H1 (cell line): ENCODE measurements around the gene LCLAT1. TPM values are rescaled to one million over a fixed set of nuclear protein-coding genes. Genes with fewer than 3 reads are reported as not detected.
"Not testable (repeated sequence)": the region's sequence is repeated elsewhere in the genome, so short reads cannot be mapped to it uniquely, and the experiment has no call there.

Source experiments
- CTCF ChIA-PET: fragments of 300-600 bp; sonication (Branson Sonifier 250); formaldehyde crosslinking; loops from one replicate; lab custom pipeline; 2021; ENCODE audit not compliant: partially characterized antibody; lab: Charles Lee
- POLR2A ChIA-PET: fragments of 300-600 bp; sonication (Branson Sonifier 250); formaldehyde crosslinking; loops from one replicate; lab custom pipeline; 2021; ENCODE audit warnings: inconsistent platforms; ENCODE audit not compliant: partially characterized antibody; lab: Charles Lee
- DNase-seq, 2 experiments: peaks; one replicate each; pipeline versions ENCODE4 v3.0.0 to v3.0.0-alpha.2; 2010 to 2022; ENCODE audit warnings: low spot score in 2 of 2, low read depth in 1 of 2, mixed read lengths in 1 of 2
- FAIRE-seq: peaks from 2 replicates; lab custom pipeline; 2011; peaks lifted over from hg19 to GRCh38; lab: Jason Lieb, UNC
- H2AFZ ChIP-seq: 2 replicates; pipeline ENCODE4 v1.8.1; 2012; ENCODE audit warnings: low read length, inconsistent platforms
- H2AK5ac ChIP-seq: 2 replicates; pipeline ENCODE4 v1.6.1; 2013; ENCODE audit warnings: low read depth, low read length
- H2BK120ac ChIP-seq: replicated peaks from 2 replicates; pipeline ENCODE3; 2013; ENCODE audit warnings: low read depth, low read length, inconsistent platforms
- H2BK12ac ChIP-seq: 2 replicates; pipeline ENCODE4 v1.6.1; 2013; ENCODE audit warnings: low read depth, low read length
- H2BK15ac ChIP-seq: 2 replicates; pipeline ENCODE4 v1.6.1; 2013; ENCODE audit warnings: low read length
- H2BK20ac ChIP-seq: 2 replicates; pipeline ENCODE4 v1.6.1; 2013; ENCODE audit warnings: low read length
- H2BK5ac ChIP-seq: 2 replicates; pipeline ENCODE4 v1.6.1; 2013; ENCODE audit warnings: low read depth, low read length
- H3K14ac ChIP-seq: 2 replicates; pipeline ENCODE4 v1.6.1; 2013; ENCODE audit warnings: inconsistent platforms; ENCODE audit not compliant: insufficient read length
- H3K18ac ChIP-seq: 2 replicates; pipeline ENCODE4 v1.6.1; 2013; ENCODE audit warnings: low read length; ENCODE audit errors: extremely low read depth
- H3K23ac ChIP-seq: 2 replicates; pipeline ENCODE4 v1.6.1; 2013; ENCODE audit warnings: inconsistent platforms; ENCODE audit not compliant: insufficient read length
- H3K23me2 ChIP-seq: 2 replicates; pipeline ENCODE4 v1.6.1; 2013; ENCODE audit warnings: low read depth, low read length
- H3K27ac ChIP-seq: 2 replicates; pipeline ENCODE4 v1.6.1; 2011; ENCODE audit warnings: low read depth, low read length, inconsistent platforms
- H3K27me3 ChIP-seq, 4 experiments: replicated peaks in 1 of 4; 1 replicate in 1 of 4; 2 replicates in 3 of 4; pipeline versions ENCODE4 v1.6.1 to v1.8.1; 2011 to 2013; ENCODE audit warnings: low read length in 3 of 4, mild to moderate bottlenecking in 3 of 4, inconsistent platforms in 2 of 4, mixed read lengths in 2 of 4, moderate library complexity in 1 of 4; ENCODE audit not compliant: control insufficient read depth in 3 of 4, insufficient read depth in 3 of 4; ENCODE audit errors: extremely low read depth in 1 of 4
- H3K36me3 ChIP-seq, 4 experiments: 2 replicates each; pipeline versions ENCODE4 v1.6.1 to v1.8.1; 2011 to 2013; ENCODE audit warnings: mild to moderate bottlenecking in 4 of 4, low read length in 3 of 4, moderate library complexity in 2 of 4, control low read depth in 1 of 4, inconsistent platforms in 1 of 4; ENCODE audit not compliant: insufficient read depth in 4 of 4, control insufficient read depth in 2 of 4
- H3K4ac ChIP-seq: replicated peaks from 2 replicates; pipeline ENCODE3; 2013; ENCODE audit warnings: low read length, low read depth, mixed read lengths, inconsistent platforms; ENCODE audit not compliant: insufficient read length
- H3K4me1 ChIP-seq, 4 experiments: replicated peaks in 1 of 4; 1 replicate in 1 of 4; 2 replicates in 3 of 4; pipeline versions ENCODE4 v1.6.1 to v1.8.1; 2011 to 2013; ENCODE audit warnings: low read length in 3 of 4, inconsistent platforms in 2 of 4, mixed read lengths in 1 of 4; ENCODE audit not compliant: insufficient read depth in 4 of 4, control insufficient read depth in 3 of 4
- H3K4me2 ChIP-seq, 2 experiments: 2 replicates each; pipeline versions ENCODE4 v1.6.1 to v1.8.1; 2011 to 2013; ENCODE audit warnings: low read depth in 2 of 2, low read length in 2 of 2, control low read depth in 1 of 2, inconsistent platforms in 1 of 2, mild to moderate bottlenecking in 1 of 2; ENCODE audit not compliant: insufficient read depth in 1 of 2
- H3K4me3 ChIP-seq, 4 experiments: fragments of 200-600, 300-600 bp in 1 of 4; sonication (generic), shearing (Covaris generic), sonication (Bioruptor Twin) in 1 of 4; 2 replicates each; pipeline versions ENCODE4 v1.5.1 to v1.8.1; 2011 to 2016; ENCODE audit warnings: low read length in 4 of 4, low read depth in 3 of 4, control low read depth in 2 of 4, inconsistent platforms in 2 of 4, mild to moderate bottlenecking in 2 of 4, mixed read lengths in 1 of 4, moderate library complexity in 1 of 4; ENCODE audit not compliant: insufficient read depth in 2 of 4; ENCODE audit errors: extremely low read depth in 1 of 4
- H3K56ac ChIP-seq: replicated peaks from 2 replicates; pipeline ENCODE3; 2013; ENCODE audit warnings: low read depth, mild to moderate bottlenecking, mixed read lengths, low read length, inconsistent platforms; ENCODE audit not compliant: insufficient read length
- H3K79me1 ChIP-seq: 2 replicates; pipeline ENCODE4 v1.6.1; 2013; ENCODE audit warnings: low read depth, low read length, control low read depth
- H3K79me2 ChIP-seq, 2 experiments: 2 replicates each; pipeline versions ENCODE4 v1.6.1 to v1.8.1; 2012 to 2013; ENCODE audit warnings: low read length in 2 of 2, mild to moderate bottlenecking in 2 of 2, inconsistent platforms in 1 of 2; ENCODE audit not compliant: insufficient read depth in 2 of 2, control insufficient read depth in 1 of 2
- H3K9ac ChIP-seq, 4 experiments: replicated peaks in 1 of 4; 1 replicate in 1 of 4; 2 replicates in 3 of 4; pipeline versions ENCODE4 v1.6.1 to v1.8.1; 2011 to 2013; ENCODE audit warnings: low read depth in 3 of 4, low read length in 3 of 4, control low read depth in 2 of 4, mild to moderate bottlenecking in 2 of 4, moderate library complexity in 2 of 4, inconsistent platforms in 1 of 4; ENCODE audit errors: extremely low read depth in 1 of 4
- H3K9me3 ChIP-seq, 2 experiments: 2 replicates each; pipeline versions ENCODE4 v1.6.1 to v1.8.1; 2012 to 2013; ENCODE audit warnings: mild to moderate bottlenecking in 2 of 2, moderate library complexity in 2 of 2, control low read depth in 1 of 2, inconsistent platforms in 1 of 2, low read depth in 1 of 2, low read length in 1 of 2, mixed read lengths in 1 of 2; ENCODE audit not compliant: insufficient read depth in 2 of 2
- H4K20me1 ChIP-seq, 2 experiments: replicated peaks in 1 of 2; 2 replicates each; pipeline versions ENCODE3 to v1.8.1; 2011 to 2013; ENCODE audit warnings: inconsistent platforms in 2 of 2, low read length in 2 of 2, mild to moderate bottlenecking in 1 of 2; ENCODE audit not compliant: insufficient read depth in 2 of 2, control insufficient read depth in 1 of 2
- H4K5ac ChIP-seq: 2 replicates; pipeline ENCODE4 v1.6.1; 2013; ENCODE audit warnings: low read length, low read depth, mixed read lengths, inconsistent platforms; ENCODE audit not compliant: insufficient read length
- H4K8ac ChIP-seq: 2 replicates; pipeline ENCODE4 v1.8.0; 2013; ENCODE audit warnings: mild to moderate bottlenecking, moderate library complexity, low read length, inconsistent platforms; ENCODE audit not compliant: insufficient read depth; ENCODE audit errors: extremely low read depth
- H4K91ac ChIP-seq: replicated peaks from 2 replicates; pipeline ENCODE3; 2013; ENCODE audit warnings: low read length, mixed read lengths, inconsistent platforms; ENCODE audit not compliant: insufficient read length
- WGBS, 2 experiments: shearing (Covaris generic) in 1 of 2; methylation state at CpG; one replicate each; pipeline versions ENCODE4 v1.1.6 to v1.1.7; 2013 to 2015; ENCODE audit warnings: low lambda C conversion rate in 2 of 2, mixed read lengths in 2 of 2, inconsistent platforms in 1 of 2, low coverage in 1 of 2, missing lambda C conversion rate in 1 of 2; ENCODE audit not compliant: insufficient replicate concordance in 2 of 2, insufficient coverage in 1 of 2, insufficient read length in 1 of 2; ENCODE audit errors: extremely low coverage in 1 of 2, missing lambda C conversion rate in 1 of 2; 5-methylcytosine and 5-hydroxymethylcytosine counted together
- polyA plus RNA-seq, 7 experiments: library from polyadenylated mRNA; depleted of rRNA in 3 of 7; stranded (reverse) in 5 of 7; unstranded in 2 of 7; fragments of >200 nt in 5 of 7; fragments of 200-250 nt in 2 of 7; gene quantifications; 1 replicate in 5 of 7; 2 replicates in 1 of 7; 4 replicates in 1 of 7; pipeline versions ENCODE4 v1.2.1 to v1.2.3, GENCODE V29; 2011 to 2013; ENCODE audit warnings: missing spikeins in 2 of 7, mixed read lengths in 2 of 7
- total RNA-seq: library from RNA; stranded (reverse); fragmentation: NEBNext Ultra II Directional; extraction: Animal tissue kit (Norgen Biotek cat#: 25700); gene quantifications from 2 replicates; pipeline ENCODE4 v1.2.1, GENCODE V29; 2021

The LCLAT1 gene
- total and polyA plus RNA-seq, 2 of the 8 experiments (the other 6 are each of a cell fraction or from before 2014, with no cell fraction given) = 7.6 to 22.0 TPM

- H3K56ac ChIP-seq, H3K9me3 ChIP-seq, H3K23me2 ChIP-seq, H3K27me3 ChIP-seq, H4K91ac ChIP-seq, H3K4ac ChIP-seq, H4K20me1 ChIP-seq, CTCF ChIA-PET, H2BK120ac ChIP-seq, H2AK5ac ChIP-seq, H3K79me1 ChIP-seq, H3K4me2 ChIP-seq, DNase-seq, H3K27ac ChIP-seq, H2BK5ac ChIP-seq, H3K4me3 ChIP-seq, H3K36me3 ChIP-seq, H3K18ac ChIP-seq, H2BK20ac ChIP-seq, H2BK15ac ChIP-seq, H3K14ac ChIP-seq, H4K5ac ChIP-seq, H3K23ac ChIP-seq, POLR2A ChIA-PET, H2AFZ ChIP-seq, H4K8ac ChIP-seq, H2BK12ac ChIP-seq, H3K9ac ChIP-seq, FAIRE-seq: not testable (repeated sequence)
- H3K4me1 ChIP-seq = peaks cover 0 to 19% (median 5%) of the 10 kb centered on the region in 4 experiments; a peak in 3 of 7 replicates
- 63% methylated on average over 5 of the region's 5 CpGs; no CpG with 5 or more reads in 1 of the 2 experiments for WGBS, 2 experiments
- peaks cover 0 to 30% of the 10 kb centered on the region in 2 experiments; a peak in 2 of 4 replicates for H3K79me2 ChIP-seq
These were observed 66.6 kb downstream of the LCLAT1 start for GRCh38 chr2:30513649-30514048.
